HG03558 (cell line): ENCODE data around the gene PRDM7.
"Not testable (repeated sequence)": the region's sequence is repeated elsewhere in the genome, so short reads cannot be mapped to it uniquely, and the experiment has no call there.

Experiments
- ATAC-seq: cut with Tn5 transposase; IDR thresholded peaks from one replicate; pipeline ENCODE4 v1.9.1; 2021; ENCODE audit warnings: moderate number of reproducible peaks; ENCODE audit not compliant: unreplicated experiment; ENCODE audit errors: extremely low read depth

The PRDM7 gene

GRCh38 chr16:90077240-90077756 lies at the start of gene PRDM7:
PRDM7 (minus strand) TSS chr16:90077331; CDS start chr16:90075910, 1,421 bp downstream.
- ATAC-seq = peak; percentile 76

DNA sequence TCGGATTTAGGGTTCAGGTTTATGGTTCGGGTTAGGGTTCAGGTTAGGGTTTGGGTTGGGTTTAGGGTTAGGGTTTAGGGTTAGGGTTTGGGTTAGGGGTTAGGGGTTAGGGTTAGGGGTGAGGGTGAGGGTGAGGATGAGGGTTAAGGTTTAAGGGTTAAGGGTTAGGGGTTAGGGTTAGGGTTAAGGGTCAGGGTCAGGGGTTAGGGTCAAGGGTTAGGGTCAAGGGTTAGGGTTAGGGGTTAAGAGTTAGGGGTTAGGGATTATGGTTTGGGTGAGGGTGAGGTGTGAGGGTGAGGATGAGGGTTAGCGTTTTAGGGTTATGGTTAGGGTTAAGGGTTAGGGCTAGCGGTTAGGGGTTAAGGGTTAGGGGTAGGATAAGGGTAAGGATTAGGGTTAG lies 44.7 kb upstream of the PRDM7 start:
- not testable (repeated sequence) for ATAC-seq

- ATAC-seq = not testable (repeated sequence)
Measured at GRCh38 chr16:90107617-90108016, 30.5 kb upstream of the PRDM7 start.

GRCh38 chr16:90107060-90107459 lies 29.9 kb upstream of the PRDM7 start:
- not testable (repeated sequence) for ATAC-seq

DNA sequence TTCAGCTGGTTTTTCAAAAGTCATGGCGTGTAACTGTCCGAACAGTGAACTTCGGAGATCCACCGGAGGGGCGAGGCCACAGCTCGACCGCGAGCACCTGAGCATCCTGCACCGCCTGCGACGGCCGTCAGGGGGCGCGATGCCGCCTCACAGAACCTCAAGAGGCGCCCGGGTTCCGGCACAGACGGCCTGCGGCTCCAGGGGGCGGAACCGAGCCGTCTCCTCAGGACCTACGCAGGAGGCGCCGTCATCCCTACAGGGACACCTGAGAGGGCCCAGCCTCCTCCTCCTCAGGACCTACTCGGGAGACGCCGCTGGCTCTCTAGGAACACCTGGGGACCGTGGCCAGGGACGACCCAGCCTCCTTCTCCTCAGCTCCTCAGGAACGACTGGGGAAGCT lies 29.1 kb upstream of the PRDM7 start:
- not testable (repeated sequence) for ATAC-seq

GRCh38 chr16:90104725-90105124 lies 27.6 kb upstream of the PRDM7 start:
- ATAC-seq = not testable (repeated sequence)

DNA sequence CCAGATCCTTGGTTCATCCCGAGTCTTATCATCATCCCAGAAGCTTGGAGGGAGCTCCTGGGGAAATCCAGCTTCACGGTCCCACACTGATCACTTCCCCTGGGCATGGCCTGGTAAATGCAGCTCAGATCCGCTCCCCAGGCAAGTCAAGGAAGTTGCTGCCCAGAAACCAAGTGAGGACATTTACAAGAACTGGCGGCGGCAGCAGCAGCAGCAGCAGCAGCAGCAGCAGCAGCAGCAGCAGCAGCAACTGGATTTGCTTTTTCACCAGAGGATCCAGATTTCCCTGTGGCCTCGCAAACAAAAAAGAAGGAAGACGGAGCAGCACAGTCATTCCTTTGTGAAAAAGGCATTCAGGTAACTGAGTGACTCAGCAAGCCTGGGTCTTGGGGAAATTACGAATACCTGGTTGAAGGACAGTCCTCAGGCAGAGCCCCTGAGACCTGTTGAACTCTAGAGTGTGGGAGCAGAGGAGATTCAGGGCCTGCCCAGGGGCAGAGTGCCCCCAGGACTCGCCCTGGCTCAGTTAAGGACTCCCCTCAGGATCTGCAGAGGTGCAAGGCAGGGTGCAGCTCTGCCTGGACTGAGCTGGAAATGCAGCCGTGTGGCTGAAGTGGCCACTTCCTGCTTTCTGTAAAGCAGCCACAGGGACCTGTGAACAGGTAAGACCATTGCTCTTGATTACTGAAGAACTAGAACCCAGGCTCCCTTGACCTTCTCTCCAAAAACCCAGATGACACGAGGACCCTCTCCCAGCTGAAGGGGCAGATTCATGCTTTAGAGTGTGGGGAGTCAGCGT lies 25.2 kb upstream of the PRDM7 start:
- not testable (repeated sequence) for ATAC-seq

DNA sequence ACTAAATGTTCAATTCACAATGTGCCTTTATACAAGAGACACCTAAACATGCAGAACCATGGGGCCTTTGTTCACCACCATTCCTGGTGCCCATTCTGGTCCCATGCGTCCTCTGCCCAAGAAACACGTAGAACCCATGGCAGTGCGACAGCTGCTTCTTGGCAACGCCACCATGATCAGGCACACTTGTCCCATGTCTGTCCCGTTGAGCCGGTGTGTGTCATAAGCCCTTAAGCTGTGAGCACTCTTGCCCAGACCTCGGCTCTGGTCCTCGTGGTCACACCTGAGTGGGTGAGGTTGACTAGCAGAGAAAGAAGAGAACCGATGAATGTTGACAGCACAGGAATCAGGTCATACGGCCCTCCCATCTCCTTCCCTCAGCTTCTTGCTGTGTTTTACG lies 24.2 kb upstream of the PRDM7 start:
- ATAC-seq = not testable (repeated sequence)

DNA sequence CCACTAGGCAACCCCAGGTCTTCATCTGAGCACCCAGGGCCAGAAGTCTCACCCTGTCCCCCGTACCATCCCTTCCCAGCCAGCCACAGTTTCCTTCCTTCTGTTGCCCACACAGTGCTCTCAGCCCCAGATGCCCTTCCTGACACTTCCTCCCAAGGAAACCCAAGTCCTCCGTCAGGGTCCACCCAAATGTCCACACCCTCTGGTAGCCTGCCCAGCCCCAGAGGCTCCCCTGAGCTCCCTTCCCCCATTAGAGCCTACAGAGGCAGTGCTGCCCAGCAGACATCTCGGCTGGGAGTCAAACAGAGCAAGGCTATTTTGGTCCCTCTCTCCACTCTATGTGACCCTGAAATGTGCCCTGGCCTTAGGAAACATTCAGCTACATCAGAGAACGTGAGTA lies 23.7 kb upstream of the PRDM7 start:
- not testable (repeated sequence) for ATAC-seq

DNA sequence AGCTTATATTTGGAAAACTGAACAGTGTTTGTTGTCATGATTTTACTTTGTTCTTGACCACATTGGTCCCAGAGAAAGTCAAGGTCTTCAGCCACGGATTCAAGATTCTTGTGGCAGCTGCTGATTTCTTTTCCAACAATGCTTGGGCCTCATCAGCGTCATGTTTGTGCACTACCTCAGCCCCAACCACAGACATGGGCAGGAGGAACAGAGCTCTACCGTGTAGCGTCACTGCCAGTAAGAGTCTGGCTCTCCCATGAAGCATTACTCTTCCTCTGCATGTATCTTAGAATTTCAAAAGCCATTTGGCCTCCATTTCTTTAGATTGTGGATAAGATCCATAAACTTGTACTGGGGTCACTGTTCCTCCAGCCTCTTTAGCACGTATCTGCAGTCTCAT lies 23.1 kb upstream of the PRDM7 start:
- not testable (repeated sequence) for ATAC-seq

DNA sequence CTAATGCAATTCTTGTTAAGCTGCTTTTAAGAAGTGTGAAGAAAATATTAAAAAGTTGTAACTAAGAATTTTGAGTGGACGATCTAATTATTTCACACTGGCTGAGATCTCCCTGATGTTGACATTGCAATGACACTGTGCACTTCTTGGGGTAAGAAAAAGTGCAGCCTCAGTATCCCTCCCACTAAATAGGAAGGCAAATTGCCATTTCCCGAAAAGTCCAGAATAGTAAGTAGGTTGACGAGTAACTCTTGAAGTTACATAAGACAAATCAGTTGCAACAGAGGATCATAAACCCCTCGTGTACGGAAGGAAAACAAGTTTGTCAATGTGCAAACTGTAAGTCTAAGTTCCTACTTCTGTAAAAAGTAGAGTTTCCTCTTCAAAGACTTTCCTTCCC lies 21.8 kb upstream of the PRDM7 start:
- ATAC-seq = not testable (repeated sequence)

DNA sequence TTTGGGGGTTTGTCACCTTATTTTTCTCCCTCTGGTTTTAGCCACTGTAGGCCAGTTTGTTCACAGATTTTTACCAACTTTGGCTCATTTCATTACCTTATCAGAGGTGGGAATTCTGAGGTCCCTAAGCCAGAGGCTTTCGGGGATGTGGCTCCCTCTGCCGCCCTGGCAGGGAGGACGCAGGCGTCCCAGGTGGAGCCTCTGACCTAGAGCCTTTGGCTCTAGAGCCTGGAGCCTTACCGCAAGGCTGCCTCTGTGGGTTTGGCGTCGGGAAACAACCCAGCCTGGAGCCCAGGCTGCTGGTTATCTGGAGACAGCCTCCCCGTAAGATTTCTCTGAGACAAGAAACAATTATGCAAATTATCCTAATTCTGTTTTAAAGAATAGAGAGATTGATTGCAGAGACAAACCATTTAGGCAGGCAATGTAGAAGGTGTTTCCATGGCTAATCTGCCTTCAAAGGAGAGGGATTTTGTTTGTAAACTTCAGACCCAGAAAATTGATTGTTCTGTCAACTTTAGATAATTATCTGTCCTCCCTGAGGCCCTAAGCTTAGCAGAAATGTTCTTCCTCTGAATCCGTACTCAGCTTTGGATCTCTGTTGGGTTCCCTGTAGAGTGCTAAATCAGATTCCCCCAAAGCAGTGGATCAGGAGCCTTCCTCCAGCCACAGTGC lies 20.0 kb upstream of the PRDM7 start:
- ATAC-seq = not testable (repeated sequence)

GRCh38 chr16:90094791-90095190 lies 17.7 kb upstream of the PRDM7 start:
- not testable (repeated sequence) for ATAC-seq

GRCh38 chr16:90094296-90094695 lies 17.2 kb upstream of the PRDM7 start:
- ATAC-seq = not testable (repeated sequence)

- ATAC-seq = not testable (repeated sequence)
Measured at GRCh38 chr16:90093799-90094198, 16.7 kb upstream of the PRDM7 start.

DNA sequence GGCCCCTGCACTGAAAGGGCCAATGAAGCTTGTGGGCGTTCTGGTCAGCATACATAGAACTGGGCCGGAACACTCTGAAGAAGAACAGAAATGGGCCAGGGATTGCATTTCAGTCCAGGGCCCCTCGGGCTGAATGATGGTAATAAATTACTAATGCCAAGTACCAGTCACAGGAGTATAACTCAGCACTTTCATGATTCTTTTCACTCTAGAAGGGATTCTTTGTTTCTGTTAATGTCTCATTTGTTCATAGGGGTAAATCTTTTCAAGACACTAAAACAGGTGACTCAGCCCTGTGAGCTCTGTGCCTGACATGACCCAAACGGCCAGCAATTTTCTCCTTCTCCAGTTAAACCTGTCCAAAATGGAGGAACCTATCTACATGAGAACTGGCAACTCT lies 15.7 kb upstream of the PRDM7 start:
- ATAC-seq = not testable (repeated sequence)

- ATAC-seq = no peak
Measured at GRCh38 chr16:90084215-90084950, 7.3 kb upstream of the PRDM7 start.

DNA sequence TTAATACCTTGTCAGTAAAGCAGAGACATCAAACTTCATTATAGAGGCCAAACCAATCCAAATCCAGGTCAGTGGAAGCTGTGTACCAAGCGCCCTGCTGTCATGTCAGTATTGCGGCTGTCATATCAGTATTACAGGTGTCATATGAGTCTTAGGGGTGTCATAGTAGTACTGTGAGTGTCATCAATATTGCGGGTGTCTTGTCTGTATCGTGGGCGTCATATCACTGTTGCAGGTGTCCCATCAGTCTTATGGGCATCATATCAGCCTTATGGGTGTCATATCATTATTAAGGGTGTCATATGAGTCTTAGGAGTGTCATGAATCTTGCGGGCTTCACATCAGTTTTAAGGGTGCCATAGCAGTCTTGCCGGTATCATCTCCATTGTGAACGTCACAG lies 6.0 kb upstream of the PRDM7 start:
- no peak for ATAC-seq

DNA sequence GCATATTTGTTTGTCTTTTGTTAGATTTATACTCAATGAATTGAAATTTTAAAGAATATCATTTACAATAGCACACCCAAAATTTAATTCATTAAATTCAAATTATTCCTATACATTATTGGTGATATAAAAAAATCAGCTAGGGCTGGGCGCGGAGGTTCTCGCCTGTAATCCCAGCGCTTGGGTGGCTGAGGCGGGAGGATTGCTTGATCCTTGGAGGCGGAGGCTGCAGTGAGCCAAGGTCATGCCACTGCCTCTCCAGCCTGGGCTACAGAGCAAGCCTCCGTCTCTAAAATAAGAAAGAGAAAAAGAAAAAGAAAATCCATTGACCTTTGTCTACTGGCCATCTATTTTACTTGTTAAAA lies 4.5 kb upstream of the PRDM7 start:
- no peak for ATAC-seq

DNA sequence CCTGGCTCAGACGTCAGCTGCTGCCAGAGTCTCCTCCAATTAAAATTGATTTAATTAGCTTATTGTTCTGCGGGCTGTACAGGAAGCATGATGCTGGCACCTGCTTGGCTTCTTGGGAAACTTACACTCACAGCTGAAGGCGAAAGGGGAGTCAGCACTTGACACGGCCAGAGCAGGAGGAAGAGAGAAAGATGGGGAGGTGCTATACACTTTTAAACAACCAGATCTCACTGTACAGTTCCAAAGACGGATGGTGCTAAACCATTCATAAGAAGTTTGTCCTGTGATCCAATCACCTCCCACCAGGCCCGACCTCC lies 1.4 kb upstream of the PRDM7 start:
- no peak for ATAC-seq
